H1 (cell line): Measurements from ENCODE around the gene KRT222. TPM values are rescaled to one million over a fixed set of nuclear protein-coding genes. Genes with fewer than 3 reads are reported as not detected.

Source experiments
- CTCF ChIA-PET: fragments of 300-600 bp; sonication (Branson Sonifier 250); formaldehyde crosslinking; loops from one replicate; lab custom pipeline; 2021; ENCODE audit not compliant: partially characterized antibody; lab: Charles Lee
- POLR2A ChIA-PET: fragments of 300-600 bp; sonication (Branson Sonifier 250); formaldehyde crosslinking; loops from one replicate; lab custom pipeline; 2021; ENCODE audit warnings: inconsistent platforms; ENCODE audit not compliant: partially characterized antibody; lab: Charles Lee
- DNase-seq, 2 experiments: peaks; one replicate each; pipeline versions ENCODE4 v3.0.0 to v3.0.0-alpha.2; 2010 to 2022; ENCODE audit warnings: low spot score in 2 of 2, low read depth in 1 of 2, mixed read lengths in 1 of 2
- FAIRE-seq: peaks from 2 replicates; lab custom pipeline; 2011; peaks lifted over from hg19 to GRCh38; lab: Jason Lieb, UNC
- H2AFZ ChIP-seq: 2 replicates; pipeline ENCODE4 v1.8.1; 2012; ENCODE audit warnings: low read length, inconsistent platforms
- H2AK5ac ChIP-seq: 2 replicates; pipeline ENCODE4 v1.6.1; 2013; ENCODE audit warnings: low read depth, low read length
- H2BK120ac ChIP-seq: replicated peaks from 2 replicates; pipeline ENCODE3; 2013; ENCODE audit warnings: low read depth, low read length, inconsistent platforms
- H2BK12ac ChIP-seq: 2 replicates; pipeline ENCODE4 v1.6.1; 2013; ENCODE audit warnings: low read depth, low read length
- H2BK15ac ChIP-seq: 2 replicates; pipeline ENCODE4 v1.6.1; 2013; ENCODE audit warnings: low read length
- H2BK20ac ChIP-seq: 2 replicates; pipeline ENCODE4 v1.6.1; 2013; ENCODE audit warnings: low read length
- H2BK5ac ChIP-seq: 2 replicates; pipeline ENCODE4 v1.6.1; 2013; ENCODE audit warnings: low read depth, low read length
- H3K14ac ChIP-seq: 2 replicates; pipeline ENCODE4 v1.6.1; 2013; ENCODE audit warnings: inconsistent platforms; ENCODE audit not compliant: insufficient read length
- H3K18ac ChIP-seq: 2 replicates; pipeline ENCODE4 v1.6.1; 2013; ENCODE audit warnings: low read length; ENCODE audit errors: extremely low read depth
- H3K23ac ChIP-seq: 2 replicates; pipeline ENCODE4 v1.6.1; 2013; ENCODE audit warnings: inconsistent platforms; ENCODE audit not compliant: insufficient read length
- H3K23me2 ChIP-seq: 2 replicates; pipeline ENCODE4 v1.6.1; 2013; ENCODE audit warnings: low read depth, low read length
- H3K27ac ChIP-seq: 2 replicates; pipeline ENCODE4 v1.6.1; 2011; ENCODE audit warnings: low read depth, low read length, inconsistent platforms
- H3K27me3 ChIP-seq, 4 experiments: replicated peaks in 1 of 4; 1 replicate in 1 of 4; 2 replicates in 3 of 4; pipeline versions ENCODE4 v1.6.1 to v1.8.1; 2011 to 2013; ENCODE audit warnings: low read length in 3 of 4, mild to moderate bottlenecking in 3 of 4, inconsistent platforms in 2 of 4, mixed read lengths in 2 of 4, moderate library complexity in 1 of 4; ENCODE audit not compliant: control insufficient read depth in 3 of 4, insufficient read depth in 3 of 4; ENCODE audit errors: extremely low read depth in 1 of 4
- H3K36me3 ChIP-seq, 4 experiments: 2 replicates each; pipeline versions ENCODE4 v1.6.1 to v1.8.1; 2011 to 2013; ENCODE audit warnings: mild to moderate bottlenecking in 4 of 4, low read length in 3 of 4, moderate library complexity in 2 of 4, control low read depth in 1 of 4, inconsistent platforms in 1 of 4; ENCODE audit not compliant: insufficient read depth in 4 of 4, control insufficient read depth in 2 of 4
- H3K4ac ChIP-seq: replicated peaks from 2 replicates; pipeline ENCODE3; 2013; ENCODE audit warnings: low read length, low read depth, mixed read lengths, inconsistent platforms; ENCODE audit not compliant: insufficient read length
- H3K4me1 ChIP-seq, 4 experiments: replicated peaks in 1 of 4; 1 replicate in 1 of 4; 2 replicates in 3 of 4; pipeline versions ENCODE4 v1.6.1 to v1.8.1; 2011 to 2013; ENCODE audit warnings: low read length in 3 of 4, inconsistent platforms in 2 of 4, mixed read lengths in 1 of 4; ENCODE audit not compliant: insufficient read depth in 4 of 4, control insufficient read depth in 3 of 4
- H3K4me2 ChIP-seq, 2 experiments: 2 replicates each; pipeline versions ENCODE4 v1.6.1 to v1.8.1; 2011 to 2013; ENCODE audit warnings: low read depth in 2 of 2, low read length in 2 of 2, control low read depth in 1 of 2, inconsistent platforms in 1 of 2, mild to moderate bottlenecking in 1 of 2; ENCODE audit not compliant: insufficient read depth in 1 of 2
- H3K4me3 ChIP-seq, 4 experiments: fragments of 200-600, 300-600 bp in 1 of 4; sonication (generic), shearing (Covaris generic), sonication (Bioruptor Twin) in 1 of 4; 2 replicates each; pipeline versions ENCODE4 v1.5.1 to v1.8.1; 2011 to 2016; ENCODE audit warnings: low read length in 4 of 4, low read depth in 3 of 4, control low read depth in 2 of 4, inconsistent platforms in 2 of 4, mild to moderate bottlenecking in 2 of 4, mixed read lengths in 1 of 4, moderate library complexity in 1 of 4; ENCODE audit not compliant: insufficient read depth in 2 of 4; ENCODE audit errors: extremely low read depth in 1 of 4
- H3K56ac ChIP-seq: replicated peaks from 2 replicates; pipeline ENCODE3; 2013; ENCODE audit warnings: low read depth, mild to moderate bottlenecking, mixed read lengths, low read length, inconsistent platforms; ENCODE audit not compliant: insufficient read length
- H3K79me1 ChIP-seq: 2 replicates; pipeline ENCODE4 v1.6.1; 2013; ENCODE audit warnings: low read depth, low read length, control low read depth
- H3K79me2 ChIP-seq, 2 experiments: 2 replicates each; pipeline versions ENCODE4 v1.6.1 to v1.8.1; 2012 to 2013; ENCODE audit warnings: low read length in 2 of 2, mild to moderate bottlenecking in 2 of 2, inconsistent platforms in 1 of 2; ENCODE audit not compliant: insufficient read depth in 2 of 2, control insufficient read depth in 1 of 2
- H3K9ac ChIP-seq, 4 experiments: replicated peaks in 1 of 4; 1 replicate in 1 of 4; 2 replicates in 3 of 4; pipeline versions ENCODE4 v1.6.1 to v1.8.1; 2011 to 2013; ENCODE audit warnings: low read depth in 3 of 4, low read length in 3 of 4, control low read depth in 2 of 4, mild to moderate bottlenecking in 2 of 4, moderate library complexity in 2 of 4, inconsistent platforms in 1 of 4; ENCODE audit errors: extremely low read depth in 1 of 4
- H3K9me3 ChIP-seq, 2 experiments: 2 replicates each; pipeline versions ENCODE4 v1.6.1 to v1.8.1; 2012 to 2013; ENCODE audit warnings: mild to moderate bottlenecking in 2 of 2, moderate library complexity in 2 of 2, control low read depth in 1 of 2, inconsistent platforms in 1 of 2, low read depth in 1 of 2, low read length in 1 of 2, mixed read lengths in 1 of 2; ENCODE audit not compliant: insufficient read depth in 2 of 2
- H4K20me1 ChIP-seq, 2 experiments: replicated peaks in 1 of 2; 2 replicates each; pipeline versions ENCODE3 to v1.8.1; 2011 to 2013; ENCODE audit warnings: inconsistent platforms in 2 of 2, low read length in 2 of 2, mild to moderate bottlenecking in 1 of 2; ENCODE audit not compliant: insufficient read depth in 2 of 2, control insufficient read depth in 1 of 2
- H4K5ac ChIP-seq: 2 replicates; pipeline ENCODE4 v1.6.1; 2013; ENCODE audit warnings: low read length, low read depth, mixed read lengths, inconsistent platforms; ENCODE audit not compliant: insufficient read length
- H4K8ac ChIP-seq: 2 replicates; pipeline ENCODE4 v1.8.0; 2013; ENCODE audit warnings: mild to moderate bottlenecking, moderate library complexity, low read length, inconsistent platforms; ENCODE audit not compliant: insufficient read depth; ENCODE audit errors: extremely low read depth
- H4K91ac ChIP-seq: replicated peaks from 2 replicates; pipeline ENCODE3; 2013; ENCODE audit warnings: low read length, mixed read lengths, inconsistent platforms; ENCODE audit not compliant: insufficient read length
- BCL11A ChIP-seq, 2 experiments: IDR thresholded peaks; one replicate each; pipeline ENCODE4 v1.6.1; 2011; ENCODE audit warnings: low read depth in 2 of 2, low read length in 2 of 2, mild to moderate bottlenecking in 2 of 2
- HDAC2 ChIP-seq, 2 experiments: fragments of 300-600 bp in 1 of 2; sonication (generic) in 1 of 2; IDR thresholded peaks; 2 replicates each; pipeline ENCODE4 v1.6.1; 2011 to 2012; ENCODE audit warnings: low read depth in 2 of 2, low read length in 2 of 2, mild to moderate bottlenecking in 2 of 2, moderate library complexity in 2 of 2, borderline replicate concordance in 1 of 2, inconsistent platforms in 1 of 2
- HDAC6 ChIP-seq: IDR thresholded peaks from one replicate; pipeline ENCODE4 v1.7.1; 2012; ENCODE audit warnings: low read depth, mild to moderate bottlenecking, inconsistent platforms, low read length, moderate library complexity
- JUND ChIP-seq: IDR thresholded peaks from 2 replicates; pipeline ENCODE4 v1.6.1; 2011; ENCODE audit warnings: mild to moderate bottlenecking, improper control_type of control experiment, low read length
- RXRA ChIP-seq: IDR thresholded peaks from 2 replicates; pipeline ENCODE4 v1.6.1; 2011; ENCODE audit warnings: low read depth, mild to moderate bottlenecking, low read length, moderate library complexity; ENCODE audit not compliant: insufficient read depth
- SUZ12 ChIP-seq: fragments of 200-600 bp; sonication (generic); IDR thresholded peaks from 2 replicates; pipeline ENCODE4 v1.6.1; 2012; ENCODE audit warnings: mild to moderate bottlenecking, inconsistent platforms, low read length, moderate library complexity, mixed read lengths
- YY1 ChIP-seq: IDR thresholded peaks from 2 replicates; pipeline ENCODE4 v1.6.1; 2011; ENCODE audit warnings: low read depth, mild to moderate bottlenecking, low read length
- whole genome bisulfite sequencing, 2 experiments: shearing (Covaris generic) in 1 of 2; methylation state at CpG; one replicate each; pipeline versions ENCODE4 v1.1.6 to v1.1.7; 2013 to 2015; ENCODE audit warnings: low lambda C conversion rate in 2 of 2, mixed read lengths in 2 of 2, inconsistent platforms in 1 of 2, low coverage in 1 of 2, missing lambda C conversion rate in 1 of 2; ENCODE audit not compliant: insufficient replicate concordance in 2 of 2, insufficient coverage in 1 of 2, insufficient read length in 1 of 2; ENCODE audit errors: extremely low coverage in 1 of 2, missing lambda C conversion rate in 1 of 2; 5-methylcytosine and 5-hydroxymethylcytosine counted together
- polyA plus RNA-seq, 7 experiments: library from polyadenylated mRNA; depleted of rRNA in 3 of 7; stranded (reverse) in 5 of 7; unstranded in 2 of 7; fragments of >200 nt in 5 of 7; fragments of 200-250 nt in 2 of 7; gene quantifications; 1 replicate in 5 of 7; 2 replicates in 1 of 7; 4 replicates in 1 of 7; pipeline versions ENCODE4 v1.2.1 to v1.2.3, GENCODE V29; 2011 to 2013; ENCODE audit warnings: missing spikeins in 2 of 7, mixed read lengths in 2 of 7
- total RNA-seq: library from RNA; stranded (reverse); fragmentation: NEBNext Ultra II Directional; extraction: Animal tissue kit (Norgen Biotek cat#: 25700); gene quantifications from 2 replicates; pipeline ENCODE4 v1.2.1, GENCODE V29; 2021

The KRT222 gene
- total and polyA plus RNA-seq, 2 of the 8 experiments (the other 6 are each of a cell fraction or from before 2014, with no cell fraction given): 0.08 to 0.61 TPM

- no peak overlapping the region for H3K23ac ChIP-seq
- no peak overlapping the region for H2BK5ac ChIP-seq
- no peaks in the 10 kb centered on the region for H3K23me2 ChIP-seq
- no peak overlapping the region for H3K4ac ChIP-seq
- TF ChIP-seq YY1 (no peak), HDAC6 (no peak), SUZ12 (no peak), HDAC2 (IDR thresholded peaks at IDR 0.05; ENCODE audit: borderline replicate concordance in 1 of 2, low read depth in 2 of 2, low read length in 2 of 2) (no peak), JUND (no peak), BCL11A (IDR thresholded peaks at IDR 0.05; ENCODE audit: low read depth in 2 of 2, low read length in 2 of 2) (no peak), RXRA (no peak)
- no peaks in the 10 kb centered on the region for H3K9me3 ChIP-seq
- H2BK120ac ChIP-seq: no peak overlapping the region
- H3K27ac ChIP-seq: no peak overlapping the region
- no peak overlapping the region for H2BK12ac ChIP-seq
- H3K14ac ChIP-seq: no peak overlapping the region
- CTCF ChIA-PET: interaction anchor here (0.7 to 2.6 kb wide), 3 partner anchors 85 to 170 kb away, joined by 3 to 17 read pairs (median 3); no protein-coding TSS in a partner anchor
- no peak overlapping the region for H3K18ac ChIP-seq
- POLR2A ChIA-PET: interaction anchor here (1.6 kb wide), 1 partner anchor 26 kb away, joined by 4 read pairs; the partner anchor contains the start of gene SMARCE1
- DNase-seq: no peak
- no peaks in the 10 kb centered on the region for H3K79me1 ChIP-seq
- no peak overlapping the region for H2AK5ac ChIP-seq
- no peak overlapping the region for H2AFZ ChIP-seq
- H3K79me2 ChIP-seq: no peaks in the 10 kb centered on the region
- H4K91ac ChIP-seq: no peak overlapping the region
- no peaks in the 10 kb centered on the region for H3K27me3 ChIP-seq
- 91% methylated on average over 8 of the region's 8 CpGs; no CpG with 5 or more reads in 1 of the 2 experiments for WGBS, 2 experiments
- no peak overlapping the region for H3K56ac ChIP-seq
- no peak overlapping the region for H2BK20ac ChIP-seq
- H3K36me3 ChIP-seq: no peaks in the 10 kb centered on the region
- FAIRE-seq: no peak
- H3K4me2 ChIP-seq: no peak overlapping the region
- H3K4me3 ChIP-seq: no peak overlapping the region
- no peak overlapping the region for H3K9ac ChIP-seq
- H3K4me1 ChIP-seq: no peaks in the 10 kb centered on the region; a peak in 1 of 7 replicates
- H2BK15ac ChIP-seq: no peak overlapping the region
- H4K8ac ChIP-seq: no peak overlapping the region
- H4K20me1 ChIP-seq: no peaks in the 10 kb centered on the region
- H4K5ac ChIP-seq: no peak overlapping the region
Observed at GRCh38 chr17:40621578-40621977, 43.4 kb downstream of the KRT222 start.
